ENCODE data around the gene FAM3A. TPM values are rescaled to one million over a fixed set of nuclear protein-coding genes. Genes with fewer than 3 reads are reported as not detected.

Gene FAM3A
- total and polyA plus RNA-seq, 9 of the 15 experiments (the other 6 are each of a cell fraction or from before 2014, with no cell fraction given): 0.75 to 70.6 (median 27.0) TPM

DNA sequence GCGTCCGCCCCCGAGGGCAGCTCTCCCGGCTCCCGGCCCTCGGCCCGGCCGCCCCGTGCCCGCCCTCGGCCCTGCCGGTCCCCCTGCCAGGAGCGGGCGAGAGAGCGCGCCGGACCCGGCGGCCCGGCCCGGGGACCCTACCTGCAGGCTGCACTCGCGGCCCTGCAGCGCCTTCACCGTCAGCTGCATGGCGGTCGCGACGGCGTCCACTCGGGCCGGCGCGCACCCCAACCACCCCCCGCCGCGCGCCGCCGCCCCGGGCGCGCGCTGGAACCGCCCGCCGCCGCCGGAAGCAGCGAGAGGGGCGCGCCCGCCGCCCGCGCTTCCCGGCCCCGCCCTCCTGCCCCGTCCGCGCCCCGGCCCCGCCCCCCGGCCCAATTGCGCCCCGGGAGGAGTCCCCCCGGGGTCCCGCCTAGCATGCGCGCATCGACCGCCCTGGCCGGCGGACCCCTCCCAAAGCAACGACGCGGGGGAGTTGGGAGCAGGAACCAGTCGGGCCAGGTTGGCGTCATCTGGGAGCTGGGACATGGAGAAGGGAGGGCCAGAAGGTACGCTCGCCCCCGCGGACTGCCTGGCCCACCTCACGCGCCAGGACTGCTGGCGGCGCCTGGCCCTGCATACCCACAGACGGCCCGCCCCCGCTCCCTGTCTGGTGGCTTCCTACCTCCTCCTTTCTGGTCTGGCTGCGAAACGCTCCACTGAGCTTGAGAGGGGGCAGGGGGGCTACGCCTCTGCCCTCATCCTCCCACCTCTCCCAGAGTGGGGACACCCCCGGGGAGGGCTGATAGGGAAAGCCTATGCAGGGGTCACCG lies 29.4 kb downstream of the FAM3A start, which contains the start of gene UBL4A (continued):
- TF ChIP-seq NFYB (IDR thresholded peaks at IDR 0.05; ENCODE audit: extremely low read depth, insufficient read length) (no peak), ZC3H11A (IDR thresholded peaks at IDR 0.05; ENCODE audit: low read depth, low read length) (no peak), TAF7 (tag; IDR thresholded peaks at IDR 0.05) (no peak), CHCHD3 (CRISPR knock-in tag; IDR thresholded peaks at IDR 0.05) (no peak), EHMT2 (IDR thresholded peaks at IDR 0.05) (no peak), XRCC3 (IDR thresholded peaks at IDR 0.05) (no peak), MTA2 (IDR thresholded peaks at IDR 0.05; ENCODE audit: low read depth) (no peak), SMARCA4 (IDR thresholded peaks at IDR 0.05) (no peak), ZSCAN32 (CRISPR knock-in tag; IDR thresholded peaks at IDR 0.05) (no peak), FOS (IDR thresholded peaks at IDR 0.05; ENCODE audit: extremely low read depth, insufficient read length) (no peak), JUNB (CRISPR knock-in tag; conservative IDR thresholded peaks at IDR 0.05) (no peak), GTF2E2 (tag; IDR thresholded peaks at IDR 0.05) (no peak), ATF1 (CRISPR knock-in tag; IDR thresholded peaks at IDR 0.05) (no peak), ATF1 (tag; IDR thresholded peaks at IDR 0.05) (no peak), FOXK2 (conservative IDR thresholded peaks at IDR 0.05 in 1 of 2, IDR thresholded peaks at IDR 0.05 in 1 of 2; ENCODE audit: low read depth in 2 of 2) (no peak), NFXL1 (CRISPR knock-in tag; IDR thresholded peaks at IDR 0.05) (no peak), ILK (tag; IDR thresholded peaks at IDR 0.05; ENCODE audit: borderline replicate concordance, low read depth) (no peak), ZNF778 (CRISPR knock-in tag; IDR thresholded peaks at IDR 0.05) (no peak), TAF1 (IDR thresholded peaks at IDR 0.05; ENCODE audit: control insufficient read depth, extremely low read depth, insufficient read depth, low read length, severe bottlenecking) (no peak), SIN3A (IDR thresholded peaks at IDR 0.05; ENCODE audit: borderline replicate concordance in 2 of 2, control insufficient read depth in 1 of 2, low read depth in 2 of 2, low read length in 2 of 2) (0 out of 4 replicates have a peak, but pooled peaks of 1 of the 2 experiments have one; percentile 48), TFAM (CRISPR knock-in tag; conservative IDR thresholded peaks at IDR 0.05) (no peak), ZNF23 (CRISPR knock-in tag; IDR thresholded peaks at IDR 0.05) (no peak)
- TF ChIP-seq, protein P1, sequence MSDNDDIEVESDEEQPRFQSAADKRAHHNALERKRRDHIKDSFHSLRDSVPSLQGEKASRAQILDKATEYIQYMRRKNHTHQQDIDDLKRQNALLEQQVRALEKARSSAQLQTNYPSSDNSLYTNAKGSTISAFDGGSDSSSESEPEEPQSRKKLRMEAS (CRISPR knock-in tag; IDR thresholded peaks at IDR 0.05): peak; percentile 39; the same call in 1 of the 2 replicates
- TF ChIP-seq, protein P2, sequence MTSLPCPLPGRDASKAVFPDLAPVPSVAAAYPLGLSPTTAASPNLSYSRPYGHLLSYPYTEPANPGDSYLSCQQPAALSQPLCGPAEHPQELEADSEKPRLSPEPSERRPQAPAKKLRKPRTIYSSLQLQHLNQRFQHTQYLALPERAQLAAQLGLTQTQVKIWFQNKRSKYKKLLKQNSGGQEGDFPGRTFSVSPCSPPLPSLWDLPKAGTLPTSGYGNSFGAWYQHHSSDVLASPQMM (CRISPR knock-in tag; IDR thresholded peaks at IDR 0.05): no peak
- TF ChIP-seq, protein P3, sequence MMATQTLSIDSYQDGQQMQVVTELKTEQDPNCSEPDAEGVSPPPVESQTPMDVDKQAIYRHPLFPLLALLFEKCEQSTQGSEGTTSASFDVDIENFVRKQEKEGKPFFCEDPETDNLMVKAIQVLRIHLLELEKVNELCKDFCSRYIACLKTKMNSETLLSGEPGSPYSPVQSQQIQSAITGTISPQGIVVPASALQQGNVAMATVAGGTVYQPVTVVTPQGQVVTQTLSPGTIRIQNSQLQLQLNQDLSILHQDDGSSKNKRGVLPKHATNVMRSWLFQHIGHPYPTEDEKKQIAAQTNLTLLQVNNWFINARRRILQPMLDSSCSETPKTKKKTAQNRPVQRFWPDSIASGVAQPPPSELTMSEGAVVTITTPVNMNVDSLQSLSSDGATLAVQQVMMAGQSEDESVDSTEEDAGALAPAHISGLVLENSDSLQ (IDR thresholded peaks at IDR 0.05): no peak
- TF ChIP-seq, protein P4, sequence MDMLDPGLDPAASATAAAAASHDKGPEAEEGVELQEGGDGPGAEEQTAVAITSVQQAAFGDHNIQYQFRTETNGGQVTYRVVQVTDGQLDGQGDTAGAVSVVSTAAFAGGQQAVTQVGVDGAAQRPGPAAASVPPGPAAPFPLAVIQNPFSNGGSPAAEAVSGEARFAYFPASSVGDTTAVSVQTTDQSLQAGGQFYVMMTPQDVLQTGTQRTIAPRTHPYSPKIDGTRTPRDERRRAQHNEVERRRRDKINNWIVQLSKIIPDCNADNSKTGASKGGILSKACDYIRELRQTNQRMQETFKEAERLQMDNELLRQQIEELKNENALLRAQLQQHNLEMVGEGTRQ (CRISPR knock-in tag; IDR thresholded peaks at IDR 0.05): no peak
- TF ChIP-seq, protein P5, sequence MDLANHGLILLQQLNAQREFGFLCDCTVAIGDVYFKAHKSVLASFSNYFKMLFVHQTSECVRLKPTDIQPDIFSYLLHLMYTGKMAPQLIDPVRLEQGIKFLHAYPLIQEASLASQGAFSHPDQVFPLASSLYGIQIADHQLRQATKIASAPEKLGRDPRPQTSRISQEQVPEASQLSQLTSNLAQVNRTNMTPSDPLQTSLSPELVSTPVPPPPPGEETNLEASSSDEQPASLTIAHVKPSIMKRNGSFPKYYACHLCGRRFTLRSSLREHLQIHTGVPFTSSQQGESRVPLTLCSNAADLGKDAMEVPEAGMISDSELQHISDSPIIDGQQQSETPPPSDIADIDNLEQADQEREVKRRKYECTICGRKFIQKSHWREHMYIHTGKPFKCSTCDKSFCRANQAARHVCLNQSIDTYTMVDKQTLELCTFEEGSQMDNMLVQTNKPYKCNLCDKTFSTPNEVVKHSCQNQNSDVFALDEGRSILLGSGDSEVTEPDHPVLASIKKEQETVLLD (IDR thresholded peaks at IDR 0.05): 0 out of 2 replicates have a peak, but pooled peaks have one; percentile 31
